ENCODE data around the gene UCP2.

UCP2 gene

GRCh38 chr11:73929388-73929787 lies 53.3 kb downstream of the UCP2 start:
- CTCF ChIA-PET = no interaction called here
- DNase-seq (ENCODE audit: extremely low spot score) = no peak
- POLR2A ChIA-PET = no interaction called here
- no peak for TF ChIP-seq CTCF (IDR thresholded peaks at IDR 0.05; ENCODE audit: control extremely low read depth, extremely low read depth, low read depth, missing control alignments)
